Epidermal melanocyte (primary cell): Measurements from ENCODE around the gene GNB1.

Experiments
- DNase-seq: peaks from one replicate; pipeline ENCODE4 v3.0.0; 2011; ENCODE audit warnings: low spot score; ENCODE audit not compliant: insufficient read length

The GNB1 gene

GRCh38 chr1:1827089-1827848 lies 63.6 kb downstream of the GNB1 start:
- no peak for DNase-seq

- no peak for DNase-seq
These were observed 64.4 kb downstream of the GNB1 start for GRCh38 chr1:1826356-1827088.

GRCh38 chr1:1825217-1825616 lies 65.7 kb downstream of the GNB1 start:
- DNase-seq, result no peak

- no peak for DNase-seq
These were observed 71.1 kb downstream of the GNB1 start for GRCh38 chr1:1819762-1820161.

- no peak for DNase-seq
These were observed 73.7 kb downstream of the GNB1 start for GRCh38 chr1:1817221-1817620.

- no peak for DNase-seq
These were observed 75.1 kb downstream of the GNB1 start for GRCh38 chr1:1815606-1816281.

- DNase-seq, result no peak
These were observed 81.4 kb downstream of the GNB1 start for GRCh38 chr1:1809489-1809888.

GRCh38 chr1:1808206-1808605 lies 82.7 kb downstream of the GNB1 start:
- no peak for DNase-seq

- DNase-seq, result no peak
These were observed 84.0 kb downstream of the GNB1 start for GRCh38 chr1:1806890-1807289.

- no peak for DNase-seq
These were observed 86.6 kb downstream of the GNB1 start for GRCh38 chr1:1804301-1804700.

GRCh38 chr1:1802871-1803270 lies 88.0 kb downstream of the GNB1 start:
- no peak for DNase-seq

GRCh38 chr1:1799716-1800115 lies 91.2 kb downstream of the GNB1 start:
- no peak for DNase-seq

- no peak for DNase-seq
These were observed 93.1 kb downstream of the GNB1 start for GRCh38 chr1:1797731-1798341.

GRCh38 chr1:1796466-1796865 lies 94.4 kb downstream of the GNB1 start:
- no peak for DNase-seq

- no peak for DNase-seq
These were observed 95.9 kb downstream of the GNB1 start for GRCh38 chr1:1794999-1795398.

GRCh38 chr1:1793481-1794244 lies 97.2 kb downstream of the GNB1 start:
- no peak for DNase-seq

- DNase-seq, result no peak
These were observed 102.0 kb downstream of the GNB1 start for GRCh38 chr1:1788646-1789431.

- DNase-seq, result no peak
These were observed 102.8 kb downstream of the GNB1 start for GRCh38 chr1:1788136-1788535.

GRCh38 chr1:1786836-1787605 lies 103.9 kb downstream of the GNB1 start:
- no peak for DNase-seq

- DNase-seq, result no peak
These were observed 105.2 kb downstream of the GNB1 start for GRCh38 chr1:1785666-1786065.
